SK-N-SH treated with all-trans-retinoic acid at 6 μM for 48 hours (cell line): ENCODE results near the gene UST.

ENCODE experiments used
- ATAC-seq: fragments of 200-7000 bp; cut with Tn5 transposase; 3 replicates; pipeline ENCODE4 v1.9.1; 2020; ENCODE audit warnings: mild to moderate bottlenecking, moderate library complexity
- ARNTL ChIP-seq: fragments of 450-650 bp; formaldehyde crosslinking; IDR thresholded peaks from 2 replicates; pipeline ENCODE4 v1.5.0; 2020; ENCODE audit warnings: low read depth, mild to moderate bottlenecking, moderate library complexity, borderline replicate concordance
- BACH2 ChIP-seq: fragments of 250-450 bp; sonication (Bioruptor Pico); IDR thresholded peaks from 2 replicates; pipeline ENCODE4 v1.9.0; 2021; ENCODE audit warnings: mild to moderate bottlenecking, borderline replicate concordance
- CREB5 ChIP-seq: fragments of 250-450 bp; sonication (Bioruptor Pico); IDR thresholded peaks from 2 replicates; pipeline ENCODE4 v1.5.1; 2020; ENCODE audit warnings: low read depth, mild to moderate bottlenecking, moderate library complexity
- CSDC2 ChIP-seq: fragments of 250-450 bp; sonication (Bioruptor Pico); IDR thresholded peaks from 2 replicates; pipeline ENCODE4 v1.5.0; 2020; ENCODE audit warnings: mild to moderate bottlenecking, moderate library complexity
- CSRNP3 ChIP-seq: fragments of 250-450 bp; sonication (Bioruptor Pico); IDR thresholded peaks from 2 replicates; pipeline ENCODE4 v1.5.1; 2021; ENCODE audit warnings: mild to moderate bottlenecking, moderate library complexity
- ESRRG ChIP-seq: fragments of 250-450 bp; sonication (Bioruptor Pico); IDR thresholded peaks from 2 replicates; pipeline ENCODE4 v1.6.1; 2021; ENCODE audit warnings: mild to moderate bottlenecking
- GLIS3 ChIP-seq: fragments of 250-450 bp; sonication (Bioruptor Pico); IDR thresholded peaks from 2 replicates; pipeline ENCODE4 v1.5.0; 2020; ENCODE audit warnings: mild to moderate bottlenecking, moderate library complexity
- OSR1 ChIP-seq: fragments of 250-450 bp; sonication (Bioruptor Pico); IDR thresholded peaks from 2 replicates; pipeline ENCODE4 v1.8.0; 2022; ENCODE audit warnings: moderate library complexity, mild to moderate bottlenecking, inconsistent platforms
- PATZ1 ChIP-seq: fragments of 250-450 bp; sonication (Bioruptor Pico); IDR thresholded peaks from 2 replicates; pipeline ENCODE4 v1.8.0; 2020; ENCODE audit warnings: mild to moderate bottlenecking, moderate library complexity, borderline replicate concordance
- POU6F1 ChIP-seq: fragments of 250-450 bp; sonication (Bioruptor Pico); IDR thresholded peaks from 2 replicates; pipeline ENCODE4 v1.8.0; 2021; ENCODE audit warnings: low read depth, mild to moderate bottlenecking, moderate library complexity, borderline replicate concordance
- PPARA ChIP-seq: fragments of 250-450 bp; sonication (Bioruptor Pico); IDR thresholded peaks from 2 replicates; pipeline ENCODE4 v1.5.0; 2020; ENCODE audit warnings: mild to moderate bottlenecking, borderline replicate concordance
- RARB ChIP-seq: fragments of 250-450 bp; sonication (Bioruptor Pico); IDR thresholded peaks from 2 replicates; pipeline ENCODE4 v1.8.0; 2021; ENCODE audit warnings: mild to moderate bottlenecking, moderate library complexity
- SNAI2 ChIP-seq: fragments of 250-450 bp; sonication (Bioruptor Pico); IDR thresholded peaks from 2 replicates; pipeline ENCODE4 v1.5.0; 2020; ENCODE audit warnings: mild to moderate bottlenecking, moderate library complexity
- TCF4 ChIP-seq: fragments of 250-450 bp; sonication (Bioruptor Pico); IDR thresholded peaks from 2 replicates; pipeline ENCODE4 v1.8.0; 2021; ENCODE audit warnings: mild to moderate bottlenecking, moderate library complexity, borderline replicate concordance
- TSHZ2 ChIP-seq: fragments of 250-450 bp; sonication (Bioruptor Pico); IDR thresholded peaks from 2 replicates; pipeline ENCODE4 v1.5.0; 2020; ENCODE audit warnings: mild to moderate bottlenecking, moderate library complexity
- ZC3H10 ChIP-seq: fragments of 250-450 bp; sonication (Bioruptor Pico); IDR thresholded peaks from 2 replicates; pipeline ENCODE4 v1.5.1; 2021; ENCODE audit warnings: mild to moderate bottlenecking, moderate library complexity
- ZFP3 ChIP-seq: fragments of 250-450 bp; sonication (Bioruptor Pico); IDR thresholded peaks from 2 replicates; pipeline ENCODE4 v1.5.0; 2020; ENCODE audit warnings: mild to moderate bottlenecking, moderate library complexity
- ZFP30 ChIP-seq: fragments of 450-650 bp; formaldehyde crosslinking; IDR thresholded peaks from 2 replicates; pipeline ENCODE4 v1.5.0; 2022; ENCODE audit warnings: mild to moderate bottlenecking, moderate library complexity
- ZNF70 ChIP-seq: fragments of 450-650 bp; formaldehyde crosslinking; IDR thresholded peaks from 2 replicates; pipeline ENCODE4 v1.5.0; 2020; ENCODE audit warnings: mild to moderate bottlenecking, moderate library complexity
- ZNF8 ChIP-seq: fragments of 450-650 bp; formaldehyde crosslinking; IDR thresholded peaks from 2 replicates; pipeline ENCODE4 v1.5.0; 2020; ENCODE audit warnings: mild to moderate bottlenecking, moderate library complexity

UST gene

GRCh38 chr6:148893073-148893472 is 146.2 kb downstream of the UST start (continued):
- TF ChIP-seq ZFP3 (CRISPR knock-in tag) = no peak
- no peak for TF ChIP-seq POU6F1 (CRISPR knock-in tag)
- TF ChIP-seq ZNF70 = no peak
- TF ChIP-seq TSHZ2 (CRISPR knock-in tag) = no peak
- TF ChIP-seq CSDC2 (CRISPR knock-in tag) = no peak

- ATAC-seq = no peak
- TF ChIP-seq SNAI2 (CRISPR knock-in tag) (no peak), PPARA (no peak), GLIS3 (CRISPR knock-in tag) (no peak), CREB5 (no peak), ZC3H10 (CRISPR knock-in tag) (no peak), ZNF8 (CRISPR knock-in tag) (no peak), OSR1 (CRISPR knock-in tag) (no peak)
Observed at GRCh38 chr6:148893481-148893880, 146.7 kb downstream of the UST start.

- no peak for ATAC-seq
Observed at GRCh38 chr6:148898376-148899014, 151.7 kb downstream of the UST start.

More at GRCh38 chr6:148898376-148899014, 151.7 kb downstream of the UST start:
- TF ChIP-seq ZNF70 (no peak), TCF4 (CRISPR knock-in tag) (no peak), ZFP30 (CRISPR knock-in tag) (no peak), ARNTL (CRISPR knock-in tag) (no peak), OSR1 (CRISPR knock-in tag) (no peak), TSHZ2 (CRISPR knock-in tag) (no peak), RARB (no peak), GLIS3 (CRISPR knock-in tag) (no peak), PATZ1 (CRISPR knock-in tag) (no peak), ESRRG (no peak), BACH2 (no peak), CSRNP3 (no peak)
- TF ChIP-seq, all 23 proteins: peak for 0
